ENCODE data around the gene SGMS2.

SGMS2 gene

DNA sequence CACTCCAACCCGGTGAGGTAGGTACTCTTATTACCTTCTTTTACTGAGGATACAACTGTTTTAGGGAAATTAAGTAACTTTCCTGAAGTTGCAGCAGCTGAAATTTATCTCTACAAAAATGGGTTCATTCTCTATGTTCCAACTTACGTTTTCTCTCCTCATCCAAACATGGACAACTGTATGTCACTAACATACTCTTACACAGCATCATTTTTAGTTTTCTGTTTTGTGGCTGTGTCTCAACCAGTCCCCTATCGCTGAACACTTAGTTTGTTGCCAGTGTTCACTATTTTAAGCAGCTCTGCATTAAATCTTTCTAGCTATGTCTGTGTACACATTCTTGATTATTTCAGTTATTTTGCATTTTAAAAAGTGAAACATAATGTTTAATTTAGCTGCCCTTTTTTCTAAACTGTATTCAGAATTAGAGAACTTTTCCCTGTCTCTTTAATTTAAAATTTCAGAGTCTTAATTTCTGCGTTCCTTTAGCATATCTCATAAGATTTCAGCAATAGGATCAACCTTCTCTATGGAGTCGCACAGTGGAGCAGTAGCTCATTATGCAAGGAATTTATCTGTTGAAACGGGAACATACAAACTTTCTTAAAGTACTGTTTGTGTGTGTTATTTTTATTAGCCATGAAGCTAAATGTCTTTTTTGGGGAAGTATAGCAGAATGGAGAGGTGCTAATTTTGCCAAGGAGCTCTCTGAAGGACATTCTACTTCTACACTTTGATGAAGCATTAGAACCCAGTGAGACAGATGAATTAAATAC, 3.8 kb downstream of the SGMS2 start:
- in situ Hi-C loops (cut with MboI; ENCODE audit: low sequenced_read_pairs), result no loop called here

DNA sequence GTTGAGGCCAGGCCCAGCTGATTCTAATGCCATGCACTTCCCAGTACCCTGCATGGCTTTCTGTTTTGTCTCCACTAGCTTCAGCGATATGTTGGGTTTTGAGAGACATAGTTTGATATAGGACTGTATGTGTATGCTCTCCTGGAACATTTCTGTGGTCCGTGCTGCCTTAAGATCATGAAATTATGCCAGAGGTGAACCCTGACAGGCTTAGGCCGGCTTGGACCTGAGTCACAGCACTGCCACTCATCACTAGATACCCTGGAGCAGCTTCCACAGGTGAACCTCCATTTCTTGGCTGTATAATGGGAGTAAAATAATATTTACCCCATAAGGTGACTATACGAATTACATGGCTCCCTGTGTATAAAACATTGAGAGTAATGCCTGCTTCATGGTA, 6.4 kb downstream of the SGMS2 start:
- in situ Hi-C loops (cut with MboI; ENCODE audit: low sequenced_read_pairs), result no loop called here

- in situ Hi-C loops (cut with MboI; ENCODE audit: low sequenced_read_pairs), result no loop called here
Measured at GRCh38 chr4:107832275-107832807, 7.6 kb downstream of the SGMS2 start.

DNA sequence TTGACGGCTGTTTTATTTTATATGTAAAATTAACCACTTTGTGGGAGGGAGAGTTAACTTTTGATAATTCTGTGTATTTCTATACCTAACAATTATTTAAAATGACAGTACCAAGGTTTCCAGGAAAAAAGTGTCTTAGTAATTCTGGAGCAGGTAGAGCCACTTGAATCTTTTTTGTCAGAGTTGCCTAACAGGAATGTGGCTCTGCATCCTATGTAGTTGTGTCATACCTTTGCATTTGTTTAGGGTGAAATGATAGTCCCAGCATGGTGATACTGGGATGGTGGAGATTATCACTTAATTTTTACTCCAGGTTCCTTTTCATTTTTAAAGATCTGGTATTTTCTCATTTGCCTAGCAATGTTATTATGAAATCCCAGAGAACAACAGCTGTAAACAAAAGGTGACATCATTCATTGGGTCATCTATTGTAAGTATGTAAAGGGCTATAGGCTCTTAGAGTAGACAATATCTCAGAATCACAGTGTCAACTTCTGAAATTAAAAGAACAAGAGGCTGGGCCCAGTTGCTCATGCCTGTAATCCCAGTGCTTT, 9.6 kb downstream of the SGMS2 start:
- in situ Hi-C loops (cut with MboI; ENCODE audit: low sequenced_read_pairs), result no loop called here

GRCh38 chr4:107835406-107835805, 10.7 kb downstream of the SGMS2 start:
- in situ Hi-C loops (cut with MboI; ENCODE audit: low sequenced_read_pairs), result no loop called here

DNA sequence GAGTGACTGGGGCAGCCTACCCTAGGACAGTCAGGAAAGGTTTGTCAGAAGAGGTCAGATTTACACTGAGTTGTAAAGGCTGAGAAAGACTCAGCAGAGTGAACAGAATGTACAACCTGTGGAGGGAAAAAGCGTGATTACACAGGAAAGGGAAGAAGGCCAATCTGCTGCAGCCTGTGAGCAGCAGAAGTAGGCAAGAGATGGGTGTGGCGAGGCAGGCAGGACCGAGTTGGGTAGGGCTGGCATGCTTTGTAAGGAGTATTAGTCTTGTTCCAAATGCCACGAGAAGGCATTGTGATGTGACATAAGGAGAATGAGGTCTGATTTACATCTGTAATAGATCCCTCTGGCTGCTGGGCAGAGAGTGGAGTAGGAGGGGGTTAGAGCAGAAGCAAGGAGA, 12.6 kb downstream of the SGMS2 start:
- in situ Hi-C loops (cut with MboI; ENCODE audit: low sequenced_read_pairs), result no loop called here

- in situ Hi-C loops (cut with MboI; ENCODE audit: low sequenced_read_pairs), result no loop called here
Measured at GRCh38 chr4:107837776-107838618, 13.3 kb downstream of the SGMS2 start.

GRCh38 chr4:107838861-107839565, 14.3 kb downstream of the SGMS2 start:
- in situ Hi-C loops (cut with MboI; ENCODE audit: low sequenced_read_pairs), result no loop called here

- in situ Hi-C loops (cut with MboI; ENCODE audit: low sequenced_read_pairs), result no loop called here
Measured at GRCh38 chr4:107843391-107843790, 18.7 kb downstream of the SGMS2 start.

DNA sequence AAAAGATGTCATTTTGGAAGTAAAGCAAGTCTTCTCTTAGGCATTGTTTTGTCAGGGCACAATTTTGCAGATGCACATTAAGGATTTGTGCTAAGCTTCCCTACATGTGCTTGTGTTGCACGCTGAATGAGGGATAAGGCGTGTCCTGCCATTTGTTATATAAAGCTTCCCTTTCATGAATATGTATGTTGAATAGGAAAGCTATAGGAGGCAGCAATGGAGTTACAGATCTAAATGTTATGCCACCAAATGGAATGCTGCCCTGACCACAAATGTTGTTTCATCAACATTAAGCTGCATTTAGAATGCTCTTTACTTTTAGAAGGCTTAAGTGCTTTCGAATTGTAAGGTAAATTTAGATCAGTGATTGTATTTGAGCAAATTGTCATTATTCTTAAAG, 20.9 kb downstream of the SGMS2 start:
- in situ Hi-C loops (cut with MboI; ENCODE audit: low sequenced_read_pairs), result no loop called here

DNA sequence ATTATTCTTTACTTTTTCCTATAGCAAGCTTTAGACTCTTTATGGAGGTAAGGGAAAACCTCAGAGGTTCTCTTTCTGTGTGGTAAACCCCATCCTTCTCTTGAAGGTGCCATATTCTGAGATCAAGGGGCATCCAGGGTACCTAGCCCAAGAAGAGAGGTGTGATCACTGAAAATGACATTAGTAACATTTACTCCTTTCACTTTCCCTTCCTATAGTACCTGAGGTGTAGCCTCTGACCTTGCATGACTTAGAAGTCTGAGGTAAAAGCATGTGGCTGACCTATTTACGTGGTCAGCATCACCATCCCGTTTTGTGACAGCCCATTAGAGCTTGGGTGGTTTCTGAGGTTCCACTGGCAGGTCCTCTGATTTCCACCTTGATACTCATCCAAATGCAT, 25.7 kb downstream of the SGMS2 start:
- in situ Hi-C loops (cut with MboI; ENCODE audit: low sequenced_read_pairs), result no loop called here

DNA sequence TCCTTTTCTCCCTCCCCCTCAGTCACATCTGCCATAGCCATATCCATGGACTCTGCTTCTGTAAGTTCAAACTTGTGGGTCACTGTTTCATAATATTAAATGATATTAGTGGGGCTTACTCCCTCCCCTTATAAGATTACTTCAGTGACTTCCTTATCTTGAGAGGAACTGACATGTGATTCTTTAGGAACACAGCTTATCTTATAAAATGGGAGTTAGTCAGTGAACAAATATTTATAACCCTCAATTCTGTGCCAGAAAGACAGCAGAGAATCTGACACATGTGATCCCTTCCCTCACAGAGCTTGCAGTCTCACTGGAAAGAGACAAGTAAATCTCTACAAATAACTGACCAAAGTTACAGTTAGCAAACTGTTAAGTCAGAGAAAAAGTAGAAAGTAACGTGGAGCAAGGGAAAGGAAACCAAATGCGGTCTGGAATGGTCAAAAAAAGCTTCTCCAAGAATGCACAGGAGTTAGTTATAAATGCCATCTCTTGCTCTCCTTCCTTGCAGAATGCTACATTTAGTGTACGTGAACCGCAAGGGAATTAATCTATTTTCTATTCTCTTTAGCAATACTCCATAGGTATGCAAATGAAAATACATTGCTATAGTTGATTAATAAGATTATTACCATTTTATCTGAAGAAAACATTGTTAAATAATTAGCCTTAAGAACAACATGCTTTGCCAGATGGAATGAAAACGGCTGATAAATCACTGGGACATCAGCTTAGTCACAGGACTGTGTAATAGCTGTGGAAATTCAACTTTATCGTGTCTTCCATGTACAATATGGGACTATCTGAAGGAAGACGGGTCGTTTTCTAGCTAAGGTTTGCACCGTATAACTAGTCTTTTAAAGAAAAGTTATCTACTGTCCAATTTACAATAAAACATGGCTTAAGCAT, 29.0 kb downstream of the SGMS2 start:
- in situ Hi-C loops (cut with MboI; ENCODE audit: low sequenced_read_pairs), result no loop called here

DNA sequence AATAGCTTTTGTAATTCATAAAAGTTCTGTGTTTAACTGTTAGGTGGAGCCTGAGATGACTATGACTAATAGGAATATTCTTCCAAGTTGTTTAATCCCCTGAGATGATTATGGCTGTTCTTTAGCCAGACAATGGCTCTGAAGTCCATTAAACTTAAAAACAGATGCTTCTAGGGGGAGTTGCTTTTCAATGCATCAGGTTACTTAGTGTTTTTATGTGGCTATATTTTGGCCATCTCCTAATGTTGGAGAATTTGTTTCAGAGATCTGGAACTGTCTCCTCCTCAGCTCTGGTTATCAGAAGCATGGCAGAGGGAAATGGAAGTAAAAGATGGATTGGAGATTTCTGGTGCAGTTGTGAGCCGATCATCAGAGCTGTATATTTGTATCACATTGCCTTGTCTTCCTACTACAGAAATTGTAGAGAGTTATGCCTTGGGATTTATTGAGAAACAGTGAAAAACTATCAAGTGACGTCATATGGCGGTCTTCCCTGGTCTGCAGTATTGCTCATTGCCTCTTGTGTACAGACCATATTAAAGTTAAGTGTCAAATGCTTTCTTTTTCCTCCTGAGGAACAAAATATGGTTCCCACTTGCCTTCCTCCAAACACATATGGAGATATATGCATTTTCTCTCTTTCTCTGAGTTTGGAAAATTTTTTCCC, 29.8 kb downstream of the SGMS2 start:
- in situ Hi-C loops (cut with MboI; ENCODE audit: low sequenced_read_pairs), result no loop called here

GRCh38 chr4:107855723-107856122, 31.0 kb downstream of the SGMS2 start:
- in situ Hi-C loops (cut with MboI; ENCODE audit: low sequenced_read_pairs), result no loop called here

- in situ Hi-C loops (cut with MboI; ENCODE audit: low sequenced_read_pairs), result no loop called here
Measured at GRCh38 chr4:107856901-107857300, 32.2 kb downstream of the SGMS2 start.

DNA sequence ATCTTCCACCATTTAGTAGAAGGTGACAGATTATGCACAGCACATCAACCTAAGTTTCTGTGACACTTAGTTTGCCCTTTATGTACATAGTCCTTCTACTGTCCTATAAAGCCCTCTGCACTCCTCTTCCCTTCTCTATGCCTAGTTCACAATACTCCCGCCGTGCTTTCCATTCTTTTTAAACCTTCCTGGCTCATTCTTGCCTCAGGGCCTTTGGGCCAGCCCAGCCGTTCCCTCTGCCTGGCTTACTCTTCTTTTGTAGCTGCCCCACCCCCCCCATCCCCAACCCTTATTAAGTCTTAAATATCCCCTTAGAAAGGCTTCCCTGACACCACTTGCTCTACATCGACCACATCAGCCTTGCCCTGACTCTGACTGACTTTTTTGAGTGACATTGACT, 33.0 kb downstream of the SGMS2 start:
- in situ Hi-C loops (cut with MboI; ENCODE audit: low sequenced_read_pairs), result no loop called here

DNA sequence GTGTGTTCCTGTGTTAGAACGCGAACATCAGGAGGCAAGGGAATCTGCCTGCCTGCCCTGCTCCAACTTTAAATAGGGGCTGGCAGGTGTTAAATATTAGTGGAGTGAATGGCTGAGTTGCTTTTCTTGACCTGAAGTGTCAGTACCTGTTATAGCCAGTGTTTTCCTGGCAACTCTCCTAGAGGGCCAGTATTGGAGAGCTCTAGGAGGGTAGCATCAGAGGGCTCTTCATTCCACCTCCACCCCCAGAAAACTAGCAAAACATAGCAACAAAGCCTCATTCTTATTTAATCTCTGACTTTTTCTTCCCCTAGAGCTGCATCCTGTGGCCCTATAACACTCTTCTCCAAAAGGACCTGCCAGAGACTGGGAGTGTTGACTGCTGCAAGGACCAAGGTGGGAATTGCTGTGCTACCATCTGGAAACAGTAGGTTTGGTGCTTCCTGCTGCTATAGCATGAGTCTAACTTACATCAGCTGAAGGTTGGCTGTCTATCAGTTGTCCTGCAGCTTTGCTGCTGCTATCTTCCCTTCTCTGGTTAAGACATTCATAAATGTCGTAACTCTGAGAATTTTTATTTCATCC, 33.5 kb downstream of the SGMS2 start:
- in situ Hi-C loops (cut with MboI; ENCODE audit: low sequenced_read_pairs), result no loop called here

- in situ Hi-C loops (cut with MboI; ENCODE audit: low sequenced_read_pairs), result no loop called here
Measured at GRCh38 chr4:107862658-107863057, 37.9 kb downstream of the SGMS2 start.

DNA sequence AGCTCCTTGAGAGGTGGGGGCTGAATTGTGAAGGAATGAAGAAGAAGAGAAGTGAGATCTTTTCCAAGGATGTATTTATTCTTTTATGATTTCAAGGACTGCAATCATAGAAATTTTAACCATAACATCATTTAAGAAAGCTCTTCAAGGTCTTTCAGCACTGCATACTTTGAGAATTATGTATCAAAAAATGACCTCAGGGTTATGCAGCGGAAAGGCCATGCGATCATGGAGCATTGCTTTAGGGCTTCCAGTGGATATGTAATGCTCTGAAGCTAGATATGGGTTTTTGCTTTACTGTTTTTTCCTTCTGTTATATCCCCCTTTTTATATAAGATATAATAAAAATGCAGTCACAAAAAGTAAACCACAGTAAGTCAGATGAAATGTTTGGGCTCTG, 38.7 kb downstream of the SGMS2 start:
- in situ Hi-C loops (cut with MboI; ENCODE audit: low sequenced_read_pairs), result no loop called here

All from hTERT RPE-1 (cell line).